ENCODE results near the gene PRDM13. TPM values are rescaled to one million over a fixed set of nuclear protein-coding genes. Genes with fewer than 3 reads are reported as not detected.

The PRDM13 gene
- total and polyA plus RNA-seq, 9 of the 15 experiments (the other 6 are each of a cell fraction or from before 2014, with no cell fraction given), result not detected

DNA sequence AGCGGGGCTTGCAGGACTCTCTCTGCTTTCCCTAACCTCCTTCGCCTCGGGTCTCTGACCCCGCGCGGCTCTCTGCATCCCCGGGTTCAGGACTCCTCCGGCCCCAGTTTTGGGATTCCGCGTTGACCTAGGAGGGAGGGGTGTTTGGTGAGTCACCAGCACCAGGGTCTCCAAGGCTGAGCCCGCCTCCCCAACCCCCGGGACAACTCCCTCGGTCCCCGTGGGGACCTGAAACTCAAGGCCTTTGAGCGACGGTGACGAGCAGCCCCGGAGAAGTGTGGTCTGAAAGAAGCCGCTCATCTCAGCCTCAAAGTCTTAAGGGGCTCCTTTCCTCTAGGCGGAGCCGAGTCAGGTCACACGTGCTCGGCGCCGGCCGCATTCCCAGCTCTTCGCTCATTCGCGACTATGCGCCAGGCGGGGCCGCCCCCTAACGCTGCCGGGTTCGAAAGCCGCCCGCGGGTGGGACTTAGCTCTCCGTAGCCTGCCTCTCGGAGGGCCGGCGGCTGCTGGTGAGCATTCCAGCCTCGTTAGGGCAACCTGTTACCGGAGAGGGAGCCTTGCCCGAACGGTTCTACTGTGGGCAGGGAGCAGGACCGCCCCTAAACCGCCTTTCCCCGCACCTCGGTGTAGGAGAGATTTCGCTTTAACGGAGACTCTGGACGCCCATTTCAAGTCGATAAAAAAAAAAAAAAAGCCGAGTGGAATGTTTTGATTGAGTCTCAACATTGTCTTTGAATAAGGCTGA is 3.0 kb upstream of the PRDM13 start (continued):
- TF ChIP-seq GATAD2B (IDR thresholded peaks at IDR 0.05; ENCODE audit: borderline replicate concordance) (no peak), MAZ (CRISPR knock-in tag; conservative IDR thresholded peaks at IDR 0.05 in 1 of 2, IDR thresholded peaks at IDR 0.05 in 1 of 2) (peak; percentile 21 to 44; a peak in 2 of 4 replicates), EZH2 (IDR thresholded peaks at IDR 0.05; ENCODE audit: borderline replicate concordance, low read depth, low read length) (peak; percentile 35; the same call in 1 of the 2 replicates), RBFOX2 (IDR thresholded peaks at IDR 0.05; ENCODE audit: low read depth, low read length) (peak; percentile 28; the same call in 1 of the 2 replicates), SRSF3 (IDR thresholded peaks at IDR 0.05; ENCODE audit: insufficient read depth, low read length) (no peak), SIN3A (IDR thresholded peaks at IDR 0.05; ENCODE audit: borderline replicate concordance in 2 of 2, control insufficient read depth in 1 of 2, low read depth in 2 of 2, low read length in 2 of 2) (peak in 1 of 2 experiments; percentile 45; a peak in 1 of 4 replicates), NR2C1 (IDR thresholded peaks at IDR 0.05) (no peak), NR2C1 (tag; IDR thresholded peaks at IDR 0.05) (no peak), ZNF766 (CRISPR knock-in tag; conservative IDR thresholded peaks at IDR 0.05) (no peak), CREB1 (IDR thresholded peaks at IDR 0.05) (0 out of 2 replicates have a peak, but pooled peaks have one; percentile 29), CREB1 (CRISPR knock-in tag; IDR thresholded peaks at IDR 0.05) (no peak), SPI1 (IDR thresholded peaks at IDR 0.05; ENCODE audit: borderline replicate concordance, low read depth, low read length) (no peak), CBX3 (IDR thresholded peaks at IDR 0.05; ENCODE audit: borderline replicate concordance in 1 of 2, low read length in 2 of 2) (peak in 1 of 2 experiments; percentile 58; a peak in 1 of 3 replicates), XRCC5 (IDR thresholded peaks at IDR 0.05; ENCODE audit: low read depth, low read length) (no peak)
- TF ChIP-seq, protein P1, sequence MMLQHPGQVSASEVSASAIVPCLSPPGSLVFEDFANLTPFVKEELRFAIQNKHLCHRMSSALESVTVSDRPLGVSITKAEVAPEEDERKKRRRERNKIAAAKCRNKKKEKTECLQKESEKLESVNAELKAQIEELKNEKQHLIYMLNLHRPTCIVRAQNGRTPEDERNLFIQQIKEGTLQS (IDR thresholded peaks at IDR 0.05), result peak; percentile 31; the same call in 1 of the 2 replicates
- TF ChIP-seq, protein P1 (CRISPR knock-in tag; conservative IDR thresholded peaks at IDR 0.05), result no peak
- TF ChIP-seq, protein P2, sequence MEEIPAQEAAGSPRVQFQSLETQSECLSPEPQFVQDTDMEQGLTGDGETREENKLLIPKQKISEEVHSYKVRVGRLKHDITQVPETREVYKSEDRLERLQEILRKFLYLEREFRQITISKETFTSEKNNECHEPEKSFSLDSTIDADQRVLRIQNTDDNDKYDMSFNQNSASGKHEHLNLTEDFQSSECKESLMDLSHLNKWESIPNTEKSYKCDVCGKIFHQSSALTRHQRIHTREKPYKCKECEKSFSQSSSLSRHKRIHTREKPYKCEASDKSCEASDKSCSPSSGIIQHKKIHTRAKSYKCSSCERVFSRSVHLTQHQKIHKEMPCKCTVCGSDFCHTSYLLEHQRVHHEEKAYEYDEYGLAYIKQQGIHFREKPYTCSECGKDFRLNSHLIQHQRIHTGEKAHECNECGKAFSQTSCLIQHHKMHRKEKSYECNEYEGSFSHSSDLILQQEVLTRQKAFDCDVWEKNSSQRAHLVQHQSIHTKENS (CRISPR knock-in tag; IDR thresholded peaks at IDR 0.05), result no peak
- TF ChIP-seq, protein P3, sequence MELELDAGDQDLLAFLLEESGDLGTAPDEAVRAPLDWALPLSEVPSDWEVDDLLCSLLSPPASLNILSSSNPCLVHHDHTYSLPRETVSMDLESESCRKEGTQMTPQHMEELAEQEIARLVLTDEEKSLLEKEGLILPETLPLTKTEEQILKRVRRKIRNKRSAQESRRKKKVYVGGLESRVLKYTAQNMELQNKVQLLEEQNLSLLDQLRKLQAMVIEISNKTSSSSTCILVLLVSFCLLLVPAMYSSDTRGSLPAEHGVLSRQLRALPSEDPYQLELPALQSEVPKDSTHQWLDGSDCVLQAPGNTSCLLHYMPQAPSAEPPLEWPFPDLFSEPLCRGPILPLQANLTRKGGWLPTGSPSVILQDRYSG (tag; conservative IDR thresholded peaks at IDR 0.05; ENCODE audit: low read depth), result no peak
- TF ChIP-seq, protein P4, sequence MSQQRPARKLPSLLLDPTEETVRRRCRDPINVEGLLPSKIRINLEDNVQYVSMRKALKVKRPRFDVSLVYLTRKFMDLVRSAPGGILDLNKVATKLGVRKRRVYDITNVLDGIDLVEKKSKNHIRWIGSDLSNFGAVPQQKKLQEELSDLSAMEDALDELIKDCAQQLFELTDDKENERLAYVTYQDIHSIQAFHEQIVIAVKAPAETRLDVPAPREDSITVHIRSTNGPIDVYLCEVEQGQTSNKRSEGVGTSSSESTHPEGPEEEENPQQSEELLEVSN (IDR thresholded peaks at IDR 0.05; ENCODE audit: borderline replicate concordance in 1 of 2, extremely low read depth in 1 of 2, insufficient read depth in 1 of 2, insufficient read length in 1 of 2, low read depth in 1 of 2, low read length in 1 of 2, poor library complexity in 1 of 2, severe bottlenecking in 1 of 2), result peak; percentile 90 to 96
- TF ChIP-seq, protein P5, sequence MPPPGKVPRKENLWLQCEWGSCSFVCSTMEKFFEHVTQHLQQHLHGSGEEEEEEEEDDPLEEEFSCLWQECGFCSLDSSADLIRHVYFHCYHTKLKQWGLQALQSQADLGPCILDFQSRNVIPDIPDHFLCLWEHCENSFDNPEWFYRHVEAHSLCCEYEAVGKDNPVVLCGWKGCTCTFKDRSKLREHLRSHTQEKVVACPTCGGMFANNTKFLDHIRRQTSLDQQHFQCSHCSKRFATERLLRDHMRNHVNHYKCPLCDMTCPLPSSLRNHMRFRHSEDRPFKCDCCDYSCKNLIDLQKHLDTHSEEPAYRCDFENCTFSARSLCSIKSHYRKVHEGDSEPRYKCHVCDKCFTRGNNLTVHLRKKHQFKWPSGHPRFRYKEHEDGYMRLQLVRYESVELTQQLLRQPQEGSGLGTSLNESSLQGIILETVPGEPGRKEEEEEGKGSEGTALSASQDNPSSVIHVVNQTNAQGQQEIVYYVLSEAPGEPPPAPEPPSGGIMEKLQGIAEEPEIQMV (tag; conservative IDR thresholded peaks at IDR 0.05; ENCODE audit: low read depth), result no peak

Data from K562 (cell line).